ENCODE results near the gene TMEM154. TPM values are rescaled to one million over a fixed set of nuclear protein-coding genes. Genes with fewer than 3 reads are reported as not detected.

The TMEM154 gene
- total RNA-seq, 4 donors from 2014 or later = 1.3 to 4.5 (median 2.9) TPM

GRCh38 chr4:152661649-152662048, 18.1 kb downstream of the TMEM154 start:
- no peaks in the 10 kb centered on the region for H3K27me3 ChIP-seq
- H3K27ac ChIP-seq = no peak overlapping the region
- no peak overlapping the region for H3K4me3 ChIP-seq
- no peaks in the 10 kb centered on the region for H3K4me1 ChIP-seq
- no peaks in the 10 kb centered on the region for H3K36me3 ChIP-seq
- no peak for DNase-seq
- TF ChIP-seq POLR2A (IDR thresholded peaks at IDR 0.05) (no peak), CTCF (IDR thresholded peaks at IDR 0.05) (no peak)
- intact Hi-C loops (cut with DNase I; ENCODE audit: low total_unique reads) = no loop called here
- H3K9me3 ChIP-seq = peaks cover 0 to 9% of the 10 kb centered on the region in 2 donors

GRCh38 chr4:152660526-152660925, 19.3 kb downstream of the TMEM154 start:
- H3K36me3 ChIP-seq = no peaks in the 10 kb centered on the region
- no peaks in the 10 kb centered on the region for H3K4me1 ChIP-seq
- intact Hi-C loops (cut with DNase I; ENCODE audit: low total_unique reads) = no loop called here
- H3K4me3 ChIP-seq = no peak overlapping the region
- no peak for DNase-seq
- no peaks in the 10 kb centered on the region for H3K27me3 ChIP-seq
- peaks cover 0 to 9% of the 10 kb centered on the region in 2 donors for H3K9me3 ChIP-seq
- TF ChIP-seq POLR2A (IDR thresholded peaks at IDR 0.05) = no peak
- no peak overlapping the region for H3K27ac ChIP-seq

GRCh38 chr4:152659806-152660205, 20.0 kb downstream of the TMEM154 start:
- TF ChIP-seq POLR2A (IDR thresholded peaks at IDR 0.05) = no peak
- TF ChIP-seq CTCF (IDR thresholded peaks at IDR 0.05) = no peak
- peaks cover 0 to 9% of the 10 kb centered on the region in 2 donors for H3K9me3 ChIP-seq
- H3K27ac ChIP-seq = no peak overlapping the region
- no peaks in the 10 kb centered on the region for H3K36me3 ChIP-seq
- H3K4me3 ChIP-seq = no peak overlapping the region
- H3K27me3 ChIP-seq = no peaks in the 10 kb centered on the region
- H3K4me1 ChIP-seq = no peaks in the 10 kb centered on the region
- intact Hi-C loops (cut with DNase I; ENCODE audit: low total_unique reads) = no loop called here
- DNase-seq = no peak

GRCh38 chr4:152657657-152658056, 22.1 kb downstream of the TMEM154 start:
- no peak for DNase-seq
- Histone ChIP-seq H3K27ac (no peak overlapping the region), H3K27me3 (no peaks in the 10 kb centered on the region), H3K9me3 (peaks cover 0 to 9% of the 10 kb centered on the region in 2 donors), H3K36me3 (no peaks in the 10 kb centered on the region), H3K4me3 (no peak overlapping the region), H3K4me1 (no peaks in the 10 kb centered on the region)
- TF ChIP-seq CTCF (IDR thresholded peaks at IDR 0.05) (no peak), POLR2A (IDR thresholded peaks at IDR 0.05) (no peak)
- intact Hi-C loops (cut with DNase I; ENCODE audit: low total_unique reads) = no loop called here

GRCh38 chr4:152655272-152656129, 24.3 kb downstream of the TMEM154 start:
- Histone ChIP-seq H3K27ac (no peak overlapping the region), H3K9me3 (peaks cover 0 to 9% of the 10 kb centered on the region in 2 donors), H3K4me3 (no peak overlapping the region), H3K36me3 (no peaks in the 10 kb centered on the region), H3K27me3 (no peaks in the 10 kb centered on the region), H3K4me1 (no peaks in the 10 kb centered on the region)
- no peak for DNase-seq
- intact Hi-C loops (cut with DNase I; ENCODE audit: low total_unique reads) = no loop called here
- no peak for TF ChIP-seq CTCF (IDR thresholded peaks at IDR 0.05)
- TF ChIP-seq POLR2A (IDR thresholded peaks at IDR 0.05) = no peak

Measured in uterus (tissue), 4 donors.